Endothelial cell of umbilical vein (primary cell): ENCODE results near the gene GLDN. TPM values are rescaled to one million over a fixed set of nuclear protein-coding genes. Genes with fewer than 3 reads are reported as not detected.

Source experiments
- BruUV-seq: library from RNA; stranded (reverse); fragments of 400-500 nt; replicated peaks from 2 replicates; lab custom pipeline; 2021; lab: Mats Ljungman, UMichigan
- CTCF ChIA-PET: fragments of 300-600, 350-600 bp; sonication (Branson Sonifier 250); formaldehyde crosslinking; loops from one replicate; lab custom pipeline; 2021; ENCODE audit warnings: antibody characterized with exemption, inconsistent platforms; lab: Charles Lee
- POLR2A ChIA-PET: fragments of 300-600, 350-600 bp; sonication (Branson Sonifier 250); formaldehyde crosslinking; loops from one replicate; lab custom pipeline; 2021; ENCODE audit warnings: antibody characterized with exemption, inconsistent platforms; lab: Charles Lee
- DNase-seq: peaks from one replicate; pipeline ENCODE4 v3.0.0-alpha.2; 2011; ENCODE audit warnings: low read depth, low spot score
- FAIRE-seq: peaks from 2 replicates; lab custom pipeline; 2011; peaks lifted over from hg19 to GRCh38; lab: Jason Lieb, UNC
- H2AFZ ChIP-seq: 2 replicates; pipeline ENCODE4 v1.6.0; 2012; ENCODE audit warnings: low read depth, low read length, control low read depth, inconsistent platforms
- H3K27ac ChIP-seq: 2 replicates; pipeline ENCODE4 v1.5.1; 2011; ENCODE audit warnings: low read depth, mild to moderate bottlenecking, control low read depth, low read length, moderate library complexity; ENCODE audit not compliant: insufficient read depth
- H3K27me3 ChIP-seq, 2 experiments: 2 replicates each; pipeline versions ENCODE4 v1.6.0 to v1.6.1; 2011; ENCODE audit warnings: low read length in 2 of 2, mixed read lengths in 1 of 2; ENCODE audit not compliant: control insufficient read depth in 2 of 2, insufficient read depth in 2 of 2
- H3K36me3 ChIP-seq, 2 experiments: 2 replicates in 1 of 2; 3 replicates in 1 of 2; pipeline ENCODE4 v1.5.1; 2011; ENCODE audit warnings: low read length in 2 of 2, mild to moderate bottlenecking in 1 of 2, moderate library complexity in 1 of 2; ENCODE audit not compliant: control insufficient read depth in 2 of 2, insufficient read depth in 2 of 2; ENCODE audit errors: extremely low read depth in 1 of 2
- H3K4me1 ChIP-seq: 3 replicates; pipeline ENCODE4 v1.5.1; 2011; ENCODE audit warnings: mild to moderate bottlenecking, low read length; ENCODE audit not compliant: control insufficient read depth, insufficient read depth; ENCODE audit errors: extremely low read depth
- H3K4me2 ChIP-seq: 2 replicates; pipeline ENCODE4 v1.6.1; 2011; ENCODE audit warnings: low read length, control low read depth, mixed read lengths; ENCODE audit not compliant: insufficient read depth
- H3K4me3 ChIP-seq, 3 experiments: fragments of 200-600 bp in 1 of 3; sonication (generic), shearing (Covaris generic) in 1 of 3; replicated peaks in 1 of 3; 2 replicates each; pipeline ENCODE4 v1.5.1; 2011 to 2016; ENCODE audit warnings: control low read depth in 3 of 3, low read length in 3 of 3, mild to moderate bottlenecking in 2 of 3, inconsistent platforms in 1 of 3, low read depth in 1 of 3, moderate library complexity in 1 of 3; ENCODE audit not compliant: insufficient read depth in 1 of 3
- H3K79me2 ChIP-seq: 2 replicates; pipeline ENCODE4 v1.6.0; 2012; ENCODE audit warnings: low read length, inconsistent platforms; ENCODE audit not compliant: control insufficient read depth, insufficient read depth
- H3K9ac ChIP-seq: replicated peaks from 2 replicates; pipeline ENCODE3; 2011; ENCODE audit warnings: low read length, control low read depth; ENCODE audit not compliant: insufficient read depth; ENCODE audit errors: extremely low read depth
- H3K9me1 ChIP-seq: replicated peaks from 3 replicates; pipeline ENCODE4 v1.6.0; 2011; ENCODE audit warnings: mild to moderate bottlenecking, low read length; ENCODE audit not compliant: control insufficient read depth, insufficient read depth; ENCODE audit errors: extremely low read depth
- H3K9me3 ChIP-seq: replicated peaks from 2 replicates; pipeline ENCODE4 v1.5.1; 2012; ENCODE audit warnings: low read length, inconsistent platforms; ENCODE audit not compliant: control insufficient read depth, insufficient read depth
- H4K20me1 ChIP-seq: replicated peaks from 2 replicates; pipeline ENCODE3; 2011; ENCODE audit warnings: mild to moderate bottlenecking, low read length; ENCODE audit not compliant: control insufficient read depth, insufficient read depth; ENCODE audit errors: extremely low read depth
- EZH2 ChIP-seq: IDR thresholded peaks from 2 replicates; pipeline ENCODE4 v1.6.1; 2012; ENCODE audit warnings: borderline replicate concordance, low read depth, mild to moderate bottlenecking, moderate library complexity, low read length, inconsistent platforms; ENCODE audit not compliant: severe bottlenecking
- FOS ChIP-seq: IDR thresholded peaks from 2 replicates; pipeline ENCODE4 v1.6.1; 2011; ENCODE audit warnings: mild to moderate bottlenecking, low read length, moderate library complexity, borderline replicate concordance; ENCODE audit not compliant: insufficient read depth
- GATA2 ChIP-seq: IDR thresholded peaks from 2 replicates; pipeline ENCODE4 v1.7.0; 2011; ENCODE audit warnings: low read depth, mild to moderate bottlenecking, moderate library complexity, mixed read lengths, low read length; ENCODE audit not compliant: insufficient read length, insufficient read depth
- JUN ChIP-seq: IDR thresholded peaks from 2 replicates; pipeline ENCODE4 v1.6.1; 2011; ENCODE audit warnings: borderline replicate concordance, low read depth; ENCODE audit not compliant: insufficient read length, insufficient read depth
- MYC ChIP-seq: IDR thresholded peaks from one replicate; pipeline ENCODE4 v1.6.1; 2011; ENCODE audit warnings: mild to moderate bottlenecking, low read depth, low read length
- POLR2A ChIP-seq: IDR thresholded peaks from 2 replicates; pipeline ENCODE4 v1.6.1; 2012; ENCODE audit warnings: low read depth, mild to moderate bottlenecking, control low read depth, low read length
- POLR2AphosphoS5 ChIP-seq: IDR thresholded peaks from 2 replicates; pipeline ENCODE4 v1.6.1; 2012; ENCODE audit warnings: low read depth, mild to moderate bottlenecking, control low read depth, low read length, moderate library complexity; ENCODE audit not compliant: insufficient read depth
- dilution Hi-C: fragments of 300-500 bp; cut with MboI; formaldehyde crosslinking; loops from one replicate; pipeline ENCODE4 v1.15.0; 2019; ENCODE audit warnings: low sequenced_read_pairs; ENCODE audit not compliant: extremely low pct_ligation_motif_present
- intact Hi-C: fragments of 100-400 bp; cut with micrococcal nuclease; formaldehyde crosslinking; loops from one replicate; pipeline ENCODE4 v1.10.0; 2022
- polyA plus RNA-seq, 4 experiments: library from polyadenylated mRNA; depleted of rRNA in 3 of 4; stranded (reverse) in 3 of 4; unstranded in 1 of 4; fragments of >200 nt; gene quantifications; 2 replicates each; pipeline versions ENCODE4 v1.2.1 to v1.2.3, GENCODE V29; 2011 to 2012; ENCODE audit warnings: missing spikeins in 1 of 4
- total RNA-seq: library from RNA; stranded (reverse); gene quantifications from 2 replicates; pipeline ENCODE4 v1.2.3, GENCODE V29; 2021
- TF ChIP-seq, protein P1 (sequence below): IDR thresholded peaks from 2 replicates; pipeline ENCODE4 v1.6.1; 2011; ENCODE audit not compliant: insufficient read depth, insufficient read length
- TF ChIP-seq, protein P2 (sequence below), 2 donors: IDR thresholded peaks; 1 replicate in 1 of 2; 2 replicates in 1 of 2; pipeline ENCODE4 v1.5.1; 2011; ENCODE audit warnings: low read length in 2 of 2, mild to moderate bottlenecking in 2 of 2, moderate library complexity in 2 of 2, control low read depth in 1 of 2, inconsistent platforms in 1 of 2, low read depth in 1 of 2; ENCODE audit not compliant: insufficient read depth in 1 of 2; ENCODE audit errors: extremely low read depth in 1 of 2

GLDN gene
- total and polyA plus RNA-seq, 2 donors (not counting 3 experiments of a cell fraction or from before 2014, with no cell fraction given), result not detected

DNA sequence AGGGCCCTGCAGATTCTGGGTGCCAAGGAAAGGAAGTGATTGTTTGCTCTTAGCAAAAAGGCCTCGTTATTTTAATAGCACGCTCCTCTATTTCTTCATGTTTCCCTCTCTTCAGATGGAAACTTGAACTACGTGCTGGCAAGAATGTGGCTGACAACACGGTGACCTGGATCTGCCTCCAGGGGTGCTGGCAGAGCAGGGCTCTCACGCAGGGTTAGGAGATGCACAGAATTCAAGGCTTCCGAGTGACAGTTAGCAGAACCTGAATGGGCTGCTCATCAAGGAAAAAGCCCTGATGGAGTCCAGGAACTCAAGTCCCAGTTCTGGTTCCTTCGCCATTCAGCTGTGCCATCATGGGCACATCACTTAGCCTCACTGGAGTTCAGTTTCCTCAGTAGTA, 25.7 kb upstream of the GLDN start:
- H3K4me1 ChIP-seq, result no peaks in the 10 kb centered on the region
- TF ChIP-seq EZH2, result no peak
- TF ChIP-seq MYC, result no peak
- TF ChIP-seq GATA2, result no peak
- no peak for TF ChIP-seq POLR2A
- TF ChIP-seq JUN, result no peak
- TF ChIP-seq FOS, result no peak
- TF ChIP-seq, protein P1, sequence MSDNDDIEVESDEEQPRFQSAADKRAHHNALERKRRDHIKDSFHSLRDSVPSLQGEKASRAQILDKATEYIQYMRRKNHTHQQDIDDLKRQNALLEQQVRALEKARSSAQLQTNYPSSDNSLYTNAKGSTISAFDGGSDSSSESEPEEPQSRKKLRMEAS, result no peak
- no peak for TF ChIP-seq POLR2AphosphoS5
- TF ChIP-seq, protein P2, sequence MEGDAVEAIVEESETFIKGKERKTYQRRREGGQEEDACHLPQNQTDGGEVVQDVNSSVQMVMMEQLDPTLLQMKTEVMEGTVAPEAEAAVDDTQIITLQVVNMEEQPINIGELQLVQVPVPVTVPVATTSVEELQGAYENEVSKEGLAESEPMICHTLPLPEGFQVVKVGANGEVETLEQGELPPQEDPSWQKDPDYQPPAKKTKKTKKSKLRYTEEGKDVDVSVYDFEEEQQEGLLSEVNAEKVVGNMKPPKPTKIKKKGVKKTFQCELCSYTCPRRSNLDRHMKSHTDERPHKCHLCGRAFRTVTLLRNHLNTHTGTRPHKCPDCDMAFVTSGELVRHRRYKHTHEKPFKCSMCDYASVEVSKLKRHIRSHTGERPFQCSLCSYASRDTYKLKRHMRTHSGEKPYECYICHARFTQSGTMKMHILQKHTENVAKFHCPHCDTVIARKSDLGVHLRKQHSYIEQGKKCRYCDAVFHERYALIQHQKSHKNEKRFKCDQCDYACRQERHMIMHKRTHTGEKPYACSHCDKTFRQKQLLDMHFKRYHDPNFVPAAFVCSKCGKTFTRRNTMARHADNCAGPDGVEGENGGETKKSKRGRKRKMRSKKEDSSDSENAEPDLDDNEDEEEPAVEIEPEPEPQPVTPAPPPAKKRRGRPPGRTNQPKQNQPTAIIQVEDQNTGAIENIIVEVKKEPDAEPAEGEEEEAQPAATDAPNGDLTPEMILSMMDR (IDR thresholded peaks at IDR 0.05; ENCODE audit: extremely low read depth in 1 of 2, insufficient read depth in 1 of 2, low read depth in 1 of 2, low read length in 2 of 2), result no peak
- no peak overlapping the region for H2AFZ ChIP-seq
- no peaks in the 10 kb centered on the region for H3K79me2 ChIP-seq
- FAIRE-seq (no peak), DNase-seq (no peak)
- dilution Hi-C loops, result no loop called here
- H4K20me1 ChIP-seq, result no peaks in the 10 kb centered on the region
- H3K9me3 ChIP-seq, result no peaks in the 10 kb centered on the region
- POLR2A ChIA-PET, result no interaction called here
- H3K9me1 ChIP-seq, result no peaks in the 10 kb centered on the region
- H3K4me3 ChIP-seq, result no peak overlapping the region
- H3K27me3 ChIP-seq, result peaks cover 83 to 89% of the 10 kb centered on the region in 2 experiments
- CTCF ChIA-PET, result no interaction called here
- intact Hi-C loops, result no loop called here
- H3K27ac ChIP-seq, result no peak overlapping the region
- no peak overlapping the region for H3K4me2 ChIP-seq
- H3K36me3 ChIP-seq, result no peaks in the 10 kb centered on the region
- no TSS peak for BruUV-seq
- H3K9ac ChIP-seq, result no peak overlapping the region
